UCSD-AML1 (cell line): ENCODE data around the gene DCAF8.

Experiments
- DNase-seq: peaks from one replicate; lab custom pipeline; 2025; ENCODE audit not compliant: unreplicated experiment; lab: John Stamatoyannopoulos, UW

The DCAF8 gene

GRCh38 chr1:160264795-160265307 is 2.5 kb upstream of the DCAF8 start:
- no peak for DNase-seq

GRCh38 chr1:160261556-160261892 is 825 bp downstream of the DCAF8 start:
- peak; percentile 52 for DNase-seq

GRCh38 chr1:160260406-160261382 is 1.7 kb downstream of the DCAF8 start:
- no peak for DNase-seq

GRCh38 chr1:160258177-160258798 is 4.1 kb downstream of the DCAF8 start:
- no peak for DNase-seq

GRCh38 chr1:160257411-160258015 is 4.8 kb downstream of the DCAF8 start:
- no peak for DNase-seq

- no peak for DNase-seq
These were observed 5.8 kb downstream of the DCAF8 start for GRCh38 chr1:160256396-160257046.

- no peak for DNase-seq
These were observed 6.5 kb downstream of the DCAF8 start for GRCh38 chr1:160255781-160256300.

GRCh38 chr1:160251687-160252526 is 10.4 kb downstream of the DCAF8 start:
- DNase-seq, result peak; percentile 17

GRCh38 chr1:160251011-160251410 is 11.3 kb downstream of the DCAF8 start:
- DNase-seq, result no peak

GRCh38 chr1:160247053-160247452 is 15.3 kb downstream of the DCAF8 start:
- no peak for DNase-seq

- no peak for DNase-seq
These were observed 16.9 kb downstream of the DCAF8 start for GRCh38 chr1:160245434-160245833.

- DNase-seq, result no peak
These were observed 18.1 kb downstream of the DCAF8 start for GRCh38 chr1:160244209-160244608.

- no peak for DNase-seq
These were observed 18.6 kb downstream of the DCAF8 start for GRCh38 chr1:160243767-160244166.

- no peak for DNase-seq
These were observed 22.6 kb downstream of the DCAF8 start for GRCh38 chr1:160239582-160240299.

- no peak for DNase-seq
These were observed 23.9 kb downstream of the DCAF8 start for GRCh38 chr1:160238408-160238807.

GRCh38 chr1:160237558-160237957 is 24.8 kb downstream of the DCAF8 start:
- no peak for DNase-seq

- no peak for DNase-seq
These were observed 25.5 kb downstream of the DCAF8 start for GRCh38 chr1:160236806-160237205.

- DNase-seq, result no peak
These were observed 29.4 kb downstream of the DCAF8 start for GRCh38 chr1:160232911-160233310.

GRCh38 chr1:160228431-160228830 is 33.9 kb downstream of the DCAF8 start:
- DNase-seq, result no peak
